SK-N-SH treated with all-trans-retinoic acid at 6 μM for 48 hours (cell line): ENCODE data around the gene HOOK1.

ENCODE experiments used
- ATAC-seq: fragments of 200-7000 bp; cut with Tn5 transposase; 3 replicates; pipeline ENCODE4 v1.9.1; 2020; ENCODE audit warnings: mild to moderate bottlenecking, moderate library complexity
- ARNTL ChIP-seq: fragments of 450-650 bp; formaldehyde crosslinking; IDR thresholded peaks from 2 replicates; pipeline ENCODE4 v1.5.0; 2020; ENCODE audit warnings: low read depth, mild to moderate bottlenecking, moderate library complexity, borderline replicate concordance
- BACH2 ChIP-seq: fragments of 250-450 bp; sonication (Bioruptor Pico); IDR thresholded peaks from 2 replicates; pipeline ENCODE4 v1.9.0; 2021; ENCODE audit warnings: mild to moderate bottlenecking, borderline replicate concordance
- CREB5 ChIP-seq: fragments of 250-450 bp; sonication (Bioruptor Pico); IDR thresholded peaks from 2 replicates; pipeline ENCODE4 v1.5.1; 2020; ENCODE audit warnings: low read depth, mild to moderate bottlenecking, moderate library complexity
- CSDC2 ChIP-seq: fragments of 250-450 bp; sonication (Bioruptor Pico); IDR thresholded peaks from 2 replicates; pipeline ENCODE4 v1.5.0; 2020; ENCODE audit warnings: mild to moderate bottlenecking, moderate library complexity
- CSRNP3 ChIP-seq: fragments of 250-450 bp; sonication (Bioruptor Pico); IDR thresholded peaks from 2 replicates; pipeline ENCODE4 v1.5.1; 2021; ENCODE audit warnings: mild to moderate bottlenecking, moderate library complexity
- ESRRG ChIP-seq: fragments of 250-450 bp; sonication (Bioruptor Pico); IDR thresholded peaks from 2 replicates; pipeline ENCODE4 v1.6.1; 2021; ENCODE audit warnings: mild to moderate bottlenecking
- GLIS3 ChIP-seq: fragments of 250-450 bp; sonication (Bioruptor Pico); IDR thresholded peaks from 2 replicates; pipeline ENCODE4 v1.5.0; 2020; ENCODE audit warnings: mild to moderate bottlenecking, moderate library complexity
- ISL1 ChIP-seq: fragments of 250-450 bp; sonication (Bioruptor Pico); IDR thresholded peaks from 2 replicates; pipeline ENCODE4 v2.1.2; 2022; ENCODE audit warnings: mild to moderate bottlenecking, moderate library complexity
- OSR1 ChIP-seq: fragments of 250-450 bp; sonication (Bioruptor Pico); IDR thresholded peaks from 2 replicates; pipeline ENCODE4 v1.8.0; 2022; ENCODE audit warnings: moderate library complexity, mild to moderate bottlenecking, inconsistent platforms
- PATZ1 ChIP-seq: fragments of 250-450 bp; sonication (Bioruptor Pico); IDR thresholded peaks from 2 replicates; pipeline ENCODE4 v1.8.0; 2020; ENCODE audit warnings: mild to moderate bottlenecking, moderate library complexity, borderline replicate concordance
- POU6F1 ChIP-seq: fragments of 250-450 bp; sonication (Bioruptor Pico); IDR thresholded peaks from 2 replicates; pipeline ENCODE4 v1.8.0; 2021; ENCODE audit warnings: low read depth, mild to moderate bottlenecking, moderate library complexity, borderline replicate concordance
- RARB ChIP-seq: fragments of 250-450 bp; sonication (Bioruptor Pico); IDR thresholded peaks from 2 replicates; pipeline ENCODE4 v1.8.0; 2021; ENCODE audit warnings: mild to moderate bottlenecking, moderate library complexity
- SNAI2 ChIP-seq: fragments of 250-450 bp; sonication (Bioruptor Pico); IDR thresholded peaks from 2 replicates; pipeline ENCODE4 v1.5.0; 2020; ENCODE audit warnings: mild to moderate bottlenecking, moderate library complexity
- TCF4 ChIP-seq: fragments of 250-450 bp; sonication (Bioruptor Pico); IDR thresholded peaks from 2 replicates; pipeline ENCODE4 v1.8.0; 2021; ENCODE audit warnings: mild to moderate bottlenecking, moderate library complexity, borderline replicate concordance
- TOX ChIP-seq: fragments of 250-450 bp; sonication (Bioruptor Pico); IDR thresholded peaks from 2 replicates; pipeline ENCODE4 v1.8.0; 2021; ENCODE audit warnings: mild to moderate bottlenecking, moderate library complexity, borderline replicate concordance
- ZC3H10 ChIP-seq: fragments of 250-450 bp; sonication (Bioruptor Pico); IDR thresholded peaks from 2 replicates; pipeline ENCODE4 v1.5.1; 2021; ENCODE audit warnings: mild to moderate bottlenecking, moderate library complexity
- ZNF565 ChIP-seq: fragments of 450-650 bp; formaldehyde crosslinking; conservative IDR thresholded peaks from 2 replicates; pipeline ENCODE4 v1.5.0; 2020; ENCODE audit warnings: low read depth, mild to moderate bottlenecking, moderate library complexity
- ZNF70 ChIP-seq: fragments of 450-650 bp; formaldehyde crosslinking; IDR thresholded peaks from 2 replicates; pipeline ENCODE4 v1.5.0; 2020; ENCODE audit warnings: mild to moderate bottlenecking, moderate library complexity
- ZNF8 ChIP-seq: fragments of 450-650 bp; formaldehyde crosslinking; IDR thresholded peaks from 2 replicates; pipeline ENCODE4 v1.5.0; 2020; ENCODE audit warnings: mild to moderate bottlenecking, moderate library complexity

The HOOK1 gene

GRCh38 chr1:59776960-59777852 is 37.5 kb upstream of the HOOK1 start:
- peak; percentile 83 for ATAC-seq

GRCh38 chr1:59779949-59780348 is 34.8 kb upstream of the HOOK1 start:
- TF ChIP-seq BACH2 (CRISPR knock-in tag): no peak
- no peak for TF ChIP-seq ZNF565 (CRISPR knock-in tag)
- no peak for TF ChIP-seq CSDC2 (CRISPR knock-in tag)
- no peak for TF ChIP-seq ZNF8
- TF ChIP-seq ESRRG (CRISPR knock-in tag): no peak
- TF ChIP-seq TOX (CRISPR knock-in tag): no peak
- no peak for ATAC-seq

More at GRCh38 chr1:59776960-59777852, 37.5 kb upstream of the HOOK1 start:
- no peak for TF ChIP-seq BACH2 (CRISPR knock-in tag)
- TF ChIP-seq CREB5: no peak
- TF ChIP-seq CSDC2 (CRISPR knock-in tag): no peak
- no peak for TF ChIP-seq CSRNP3 (CRISPR knock-in tag)
- no peak for TF ChIP-seq POU6F1
- TF ChIP-seq ARNTL (CRISPR knock-in tag): no peak
- no peak for TF ChIP-seq ISL1 (CRISPR knock-in tag)

GRCh38 chr1:59788825-59789224 is 25.9 kb upstream of the HOOK1 start:
- TF ChIP-seq ZNF70 (CRISPR knock-in tag) (no peak), CREB5 (no peak), GLIS3 (CRISPR knock-in tag) (no peak), TCF4 (CRISPR knock-in tag) (no peak), CSDC2 (CRISPR knock-in tag) (no peak), ZNF565 (CRISPR knock-in tag) (no peak), ISL1 (CRISPR knock-in tag) (no peak), PATZ1 (CRISPR knock-in tag) (no peak), RARB (no peak)
- no peak; the same call in 2 of the 3 replicates for ATAC-seq

GRCh38 chr1:59798600-59798999 is 16.1 kb upstream of the HOOK1 start:
- ATAC-seq: no peak
- TF ChIP-seq SNAI2 (CRISPR knock-in tag) (no peak), GLIS3 (CRISPR knock-in tag) (no peak), TCF4 (CRISPR knock-in tag) (no peak), OSR1 (CRISPR knock-in tag) (no peak), ZNF70 (CRISPR knock-in tag) (no peak), ZNF565 (CRISPR knock-in tag) (no peak), ARNTL (CRISPR knock-in tag) (no peak), CSDC2 (CRISPR knock-in tag) (no peak), ZC3H10 (CRISPR knock-in tag) (no peak), TOX (CRISPR knock-in tag) (no peak)
